Omental fat pad (tissue), 4 donors: ENCODE measurements around the gene METTL13. TPM values are rescaled to one million over a fixed set of nuclear protein-coding genes. Genes with fewer than 3 reads are reported as not detected.
"Not testable (repeated sequence)": the region's sequence is repeated elsewhere in the genome, so short reads cannot be mapped to it uniquely, and the experiment has no call there.

ENCODE experiments used
- ATAC-seq: fragments of 150-250 bp; one replicate; pipeline ENCODE4 v1.9.1; 2016; ENCODE audit warnings: mild to moderate bottlenecking, moderate library complexity; ENCODE audit not compliant: low FRiP score
- DNase-seq: peaks from one replicate; pipeline ENCODE4 v3.0.0-alpha.2; 2019; ENCODE audit warnings: low spot score
- CTCF ChIP-seq, 3 donors: fragments of 450-650 bp; IDR thresholded peaks; one replicate each; pipeline ENCODE4 v1.5.1; 2016 to 2017; ENCODE audit warnings: antibody characterized with exemption in 3 of 3, mild to moderate bottlenecking in 3 of 3, moderate library complexity in 2 of 3
- total RNA-seq, 4 donors: library from RNA; depleted of rRNA; stranded (reverse); fragments of >200 nt; gene quantifications; one replicate each; pipeline ENCODE4 v1.1.0, GENCODE V29; 2016

METTL13 gene
- total RNA-seq, 4 donors from 2014 or later: 21.3 to 29.2 (median 23.5) TPM

DNA sequence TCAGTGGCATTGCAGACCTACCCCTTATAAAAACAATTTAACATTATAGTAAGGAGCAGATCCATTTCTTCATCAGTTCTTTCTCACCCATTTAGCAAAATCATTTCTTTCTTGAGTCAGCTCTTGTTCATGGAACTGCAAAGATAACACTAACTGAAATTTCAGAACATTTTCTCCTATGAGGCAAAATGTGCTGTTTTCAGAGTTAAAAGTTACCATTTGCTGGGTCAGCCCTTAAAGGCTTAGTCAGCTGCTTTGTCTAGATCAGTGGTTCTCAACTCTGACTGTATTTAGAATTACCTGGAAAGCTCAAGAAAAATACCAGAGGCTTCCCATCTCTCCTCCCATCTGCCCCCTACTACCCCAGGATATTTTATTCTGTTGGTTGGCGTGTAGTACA is 12.2 kb downstream of the METTL13 start:
- ATAC-seq (no peak), DNase-seq (no peak)
- no peak for TF ChIP-seq CTCF (IDR thresholded peaks at IDR 0.05)

GRCh38 chr1:171794085-171794484 is 12.6 kb downstream of the METTL13 start:
- no peak for DNase-seq
- no peak for ATAC-seq
- TF ChIP-seq CTCF (IDR thresholded peaks at IDR 0.05): no peak

- ATAC-seq: no peak
- no peak for TF ChIP-seq CTCF (IDR thresholded peaks at IDR 0.05)
- DNase-seq: no peak
These were observed 15.1 kb downstream of the METTL13 start for GRCh38 chr1:171796592-171796991.

DNA sequence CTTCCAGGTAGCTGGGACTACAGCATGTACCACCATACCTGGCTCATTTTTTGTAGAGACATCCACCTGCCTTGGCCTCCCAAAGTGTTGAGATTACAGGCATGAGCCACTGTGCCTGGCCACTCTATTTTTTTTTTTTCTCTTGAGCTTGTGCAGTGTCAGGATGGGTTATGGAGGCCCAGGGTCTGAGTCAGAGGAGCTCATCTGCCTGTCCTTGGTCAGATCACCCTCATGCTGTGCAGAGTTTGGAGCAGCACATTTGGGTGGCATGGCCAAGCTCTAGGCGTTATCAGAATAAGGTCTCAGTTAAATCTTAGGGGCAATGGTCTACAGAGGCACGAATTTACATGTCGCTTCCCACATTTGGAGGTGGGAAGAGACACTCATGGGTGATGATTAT is 16.9 kb downstream of the METTL13 start:
- DNase-seq (no peak), ATAC-seq (no peak)
- TF ChIP-seq CTCF (IDR thresholded peaks at IDR 0.05): no peak

DNA sequence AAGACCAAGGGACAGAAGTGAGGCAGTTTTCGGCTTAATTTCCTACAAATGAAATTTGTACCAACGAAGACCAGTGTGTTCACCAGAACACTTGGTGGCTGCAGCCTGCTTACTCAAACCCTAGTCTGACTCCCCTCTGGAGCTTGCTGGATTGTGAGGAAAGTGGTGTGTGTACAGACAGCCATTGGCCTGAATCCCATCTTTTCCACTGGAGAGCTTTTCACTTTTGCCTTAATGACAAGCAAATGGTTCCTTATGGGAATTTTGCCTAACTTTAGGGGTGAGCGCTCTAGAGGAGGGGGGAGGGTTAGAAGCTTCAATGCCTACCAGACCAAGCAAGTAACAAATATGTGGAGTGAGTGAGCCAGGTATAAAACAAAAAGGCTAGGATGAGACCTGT is 17.3 kb downstream of the METTL13 start:
- no peak for TF ChIP-seq CTCF (IDR thresholded peaks at IDR 0.05)
- no peak for DNase-seq

GRCh38 chr1:171799166-171799565 is 17.7 kb downstream of the METTL13 start:
- DNase-seq (no peak), ATAC-seq (no peak)
- TF ChIP-seq CTCF (IDR thresholded peaks at IDR 0.05): no peak

More for the DNA sequence above, 17.3 kb downstream of the METTL13 start:
- ATAC-seq: no peak

GRCh38 chr1:171799698-171800097 is 18.2 kb downstream of the METTL13 start:
- ATAC-seq, DNase-seq: not testable (repeated sequence)

DNA sequence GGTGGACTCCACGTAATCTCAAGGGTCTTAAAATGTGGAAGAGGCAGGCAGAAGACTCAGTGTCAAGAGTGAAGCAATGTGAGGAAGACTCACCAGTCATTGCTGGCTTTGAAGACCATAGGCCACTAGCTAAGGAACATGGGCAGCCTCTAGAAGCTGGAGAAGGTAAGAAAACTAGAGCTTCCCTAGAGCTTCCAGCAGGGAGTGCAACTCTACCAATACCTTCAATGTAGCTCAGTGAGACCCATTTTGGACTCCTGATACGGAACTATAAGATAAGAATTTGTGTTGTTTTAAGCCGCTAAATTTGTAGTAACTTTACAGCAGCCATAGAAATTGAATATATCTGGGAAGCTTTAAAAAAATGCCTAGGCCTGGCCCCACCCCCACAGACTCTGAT is 18.9 kb downstream of the METTL13 start:
- no peak for TF ChIP-seq CTCF (IDR thresholded peaks at IDR 0.05)
- no peak for ATAC-seq
- no peak for DNase-seq
